WTC11 (cell line): Measurements from ENCODE around the gene DCHS2. TPM values are rescaled to one million over a fixed set of nuclear protein-coding genes. Genes with fewer than 3 reads are reported as not detected.

Source experiments
- ATAC-seq: fragments of 200-7000 bp; cut with Tn5 transposase; 2 replicates; pipeline ENCODE4 v1.10.0; 2021; ENCODE audit warnings: mild to moderate bottlenecking, moderate library complexity
- CTCF ChIA-PET: fragments of 300-600 bp; sonication (Branson Sonifier 250); formaldehyde crosslinking; loops from one replicate; lab custom pipeline; 2021; ENCODE audit warnings: antibody characterized with exemption; lab: Charles Lee
- POLR2A ChIA-PET: fragments of 350-600 bp; sonication (Branson Sonifier 250); formaldehyde crosslinking; loops from one replicate; lab custom pipeline; 2021; ENCODE audit warnings: antibody characterized with exemption; lab: Charles Lee
- DNase-seq: peaks from one replicate; pipeline ENCODE4 v3.0.0; 2021; ENCODE audit warnings: low spot score
- H3K27ac Mint-ChIP-seq: 2 replicates; pipeline ENCODE4 v1.8.0; 2021; ENCODE audit warnings: mixed read lengths
- H3K27me3 Mint-ChIP-seq: 2 replicates; pipeline ENCODE4 v1.8.0; 2021; ENCODE audit warnings: low read depth, mild to moderate bottlenecking, moderate library complexity, mixed read lengths
- H3K36me3 Mint-ChIP-seq: 2 replicates; pipeline ENCODE4 v1.8.0; 2021; ENCODE audit warnings: mixed read lengths
- H3K4me1 Mint-ChIP-seq: 2 replicates; pipeline ENCODE4 v1.8.0; 2022; ENCODE audit warnings: mixed read lengths
- H3K4me3 Mint-ChIP-seq: 2 replicates; pipeline ENCODE4 v1.8.0; 2021; ENCODE audit warnings: mild to moderate bottlenecking, moderate library complexity, mixed read lengths
- H3K9me3 Mint-ChIP-seq: 2 replicates; pipeline ENCODE4 v1.8.0; 2021; ENCODE audit warnings: mixed read lengths
- AFF4 ChIP-seq: sonication (generic); formaldehyde crosslinking; IDR thresholded peaks from 2 replicates; pipeline ENCODE4 v1.8.1; 2023; ENCODE audit warnings: mild to moderate bottlenecking, missing genetic modification reagents, borderline replicate concordance
- ATF1 ChIP-seq: sonication (generic); formaldehyde crosslinking; IDR thresholded peaks from 2 replicates; pipeline ENCODE4 v1.8.1; 2023; ENCODE audit warnings: mild to moderate bottlenecking, moderate library complexity, missing genetic modification reagents
- CDX4 ChIP-seq: fragments of 250-450 bp; sonication (Bioruptor Pico); IDR thresholded peaks from 2 replicates; pipeline ENCODE4 v1.9.0; 2021; ENCODE audit warnings: moderate library complexity, mild to moderate bottlenecking, inconsistent platforms, borderline replicate concordance
- E2F4 ChIP-seq: sonication (generic); formaldehyde crosslinking; IDR thresholded peaks from 2 replicates; pipeline ENCODE4 v1.8.1; 2022; ENCODE audit warnings: low read depth, mild to moderate bottlenecking, moderate library complexity, missing genetic modification reagents, borderline replicate concordance
- EMX1 ChIP-seq: fragments of 250-450 bp; sonication (Bioruptor Pico); IDR thresholded peaks from 2 replicates; pipeline ENCODE4 v1.8.0; 2021; ENCODE audit warnings: mild to moderate bottlenecking
- ERG ChIP-seq: fragments of 250-450 bp; sonication (Bioruptor Pico); IDR thresholded peaks from 2 replicates; pipeline ENCODE4 v1.8.0; 2021; ENCODE audit warnings: mild to moderate bottlenecking
- ESRRA ChIP-seq: sonication (generic); formaldehyde crosslinking; IDR thresholded peaks from 2 replicates; pipeline ENCODE4 v1.8.1; 2022; ENCODE audit warnings: mild to moderate bottlenecking, missing genetic modification reagents, borderline replicate concordance
- ETV6 ChIP-seq: sonication (generic); formaldehyde crosslinking; IDR thresholded peaks from 2 replicates; pipeline ENCODE4 v1.8.1; 2022; ENCODE audit warnings: mild to moderate bottlenecking, missing genetic modification reagents
- FOXJ3 ChIP-seq: sonication (generic); formaldehyde crosslinking; IDR thresholded peaks from 2 replicates; pipeline ENCODE4 v1.9.0; 2021; ENCODE audit warnings: missing genetic modification reagents, mild to moderate bottlenecking, borderline replicate concordance
- GABPB1 ChIP-seq: sonication (generic); formaldehyde crosslinking; IDR thresholded peaks from 2 replicates; pipeline ENCODE4 v1.8.1; 2023; ENCODE audit warnings: mild to moderate bottlenecking, missing genetic modification reagents
- JAZF1 ChIP-seq: fragments of 250-450 bp; sonication (Bioruptor Pico); IDR thresholded peaks from 2 replicates; pipeline ENCODE4 v1.9.0; 2021; ENCODE audit warnings: moderate library complexity, mild to moderate bottlenecking, inconsistent platforms
- MYBL2 ChIP-seq: sonication (generic); formaldehyde crosslinking; IDR thresholded peaks from 2 replicates; pipeline ENCODE4 v1.8.1; 2023; ENCODE audit warnings: mild to moderate bottlenecking, moderate library complexity, missing genetic modification reagents
- NFE2L1 ChIP-seq: sonication (generic); formaldehyde crosslinking; IDR thresholded peaks from 2 replicates; pipeline ENCODE4 v1.8.1; 2023; ENCODE audit warnings: missing genetic modification reagents
- OVOL2 ChIP-seq: fragments of 250-450 bp; sonication (Bioruptor Pico); IDR thresholded peaks from 2 replicates; pipeline ENCODE4 v1.9.0; 2021; ENCODE audit warnings: mild to moderate bottlenecking, borderline replicate concordance
- SMAD4 ChIP-seq: sonication (generic); formaldehyde crosslinking; IDR thresholded peaks from 2 replicates; pipeline ENCODE4 v1.8.0; 2022; ENCODE audit warnings: mild to moderate bottlenecking, missing genetic modification reagents
- SP1 ChIP-seq: sonication (generic); formaldehyde crosslinking; conservative IDR thresholded peaks from 2 replicates; pipeline ENCODE4 v1.8.1; 2022; ENCODE audit warnings: missing genetic modification reagents
- USF1 ChIP-seq: sonication (generic); formaldehyde crosslinking; IDR thresholded peaks from 2 replicates; pipeline ENCODE4 v1.8.0; 2022; ENCODE audit warnings: mild to moderate bottlenecking, missing genetic modification reagents
- ZNF232 ChIP-seq: sonication (generic); formaldehyde crosslinking; IDR thresholded peaks from 2 replicates; pipeline ENCODE4 v1.8.0; 2022; ENCODE audit warnings: mild to moderate bottlenecking, missing genetic modification reagents
- ZNF317 ChIP-seq: sonication (generic); formaldehyde crosslinking; IDR thresholded peaks from 2 replicates; pipeline ENCODE4 v1.8.1; 2023; ENCODE audit warnings: low read depth, mild to moderate bottlenecking, moderate library complexity, missing genetic modification reagents, borderline replicate concordance
- ZNF416 ChIP-seq: fragments of 250-450 bp; sonication (Bioruptor Pico); IDR thresholded peaks from 2 replicates; pipeline ENCODE4 v1.9.0; 2021; ENCODE audit warnings: mild to moderate bottlenecking, inconsistent platforms
- total RNA-seq: library from RNA; stranded (reverse); gene quantifications from 3 replicates; pipeline ENCODE4 v1.2.3, GENCODE V29; 2021
- TF ChIP-seq, protein P1 (sequence below): sonication (generic); formaldehyde crosslinking; IDR thresholded peaks from 2 replicates; pipeline ENCODE4 v1.8.1; 2022; ENCODE audit warnings: mild to moderate bottlenecking, missing genetic modification reagents, moderate library complexity, borderline replicate concordance
- TF ChIP-seq, protein P2 (sequence below): sonication (generic); formaldehyde crosslinking; IDR thresholded peaks from 2 replicates; pipeline ENCODE4 v1.8.0; 2023; ENCODE audit warnings: missing genetic modification reagents, mild to moderate bottlenecking, borderline replicate concordance

The DCHS2 gene
- total RNA-seq, 1 experiment from 2014 or later = 1.3 TPM

DNA sequence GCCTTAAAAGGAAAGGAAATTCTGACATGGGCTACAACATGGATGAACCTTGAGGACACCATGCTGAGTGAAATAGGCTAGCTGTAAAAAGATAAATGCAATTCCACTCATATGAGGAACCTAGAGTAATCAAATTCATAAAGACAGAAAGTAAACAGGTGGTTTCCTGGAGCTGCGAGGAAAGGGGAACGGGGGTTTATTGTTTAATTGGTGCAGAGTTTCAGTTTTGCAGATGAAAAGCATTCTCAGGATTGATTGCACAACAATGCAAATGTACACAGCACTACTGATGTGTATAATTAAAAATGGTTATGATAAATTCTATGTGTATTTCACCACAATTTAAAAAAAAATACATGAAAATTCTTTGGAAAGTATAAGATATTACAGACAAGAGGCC is 34.6 kb upstream of the DCHS2 start (continued):
- no peak for TF ChIP-seq FOXJ3 (CRISPR knock-in tag)
- TF ChIP-seq USF1 (CRISPR knock-in tag) = no peak
- no peak for TF ChIP-seq ZNF232 (CRISPR knock-in tag)
- TF ChIP-seq ERG (CRISPR knock-in tag) = no peak
- no peak for TF ChIP-seq SMAD4
- no peak for TF ChIP-seq CDX4 (CRISPR knock-in tag)
- no peak for TF ChIP-seq ZNF317

DNA sequence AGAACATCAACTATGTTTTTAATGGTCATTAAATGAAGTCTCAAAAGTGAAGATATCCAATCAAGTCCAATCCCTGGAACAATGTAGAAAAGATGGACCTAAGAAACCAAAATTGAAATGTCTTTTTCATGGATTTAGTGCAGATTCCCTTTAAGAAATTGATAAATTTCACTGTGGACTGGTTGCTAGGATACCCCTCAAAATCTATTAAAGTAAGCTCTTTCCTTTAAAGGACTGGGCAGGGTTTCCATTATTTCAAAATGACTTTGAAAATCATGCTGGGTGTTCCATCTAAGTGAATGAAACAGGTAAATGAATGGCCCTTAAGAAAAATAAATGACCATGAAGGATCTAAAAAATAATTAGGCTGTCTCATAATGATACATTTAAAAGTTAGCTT is 30.0 kb upstream of the DCHS2 start:
- no peak overlapping the region for H3K4me3 Mint-ChIP-seq
- ChIA-PET CTCF (no interaction called here), POLR2A (no interaction called here)
- peaks cover 4% of the 10 kb centered on the region for H3K27me3 Mint-ChIP-seq
- H3K36me3 Mint-ChIP-seq = no peaks in the 10 kb centered on the region
- TF ChIP-seq SMAD4 (no peak), E2F4 (CRISPR knock-in tag) (no peak), MYBL2 (CRISPR knock-in tag) (no peak), JAZF1 (CRISPR knock-in tag) (no peak), NFE2L1 (CRISPR knock-in tag) (no peak)
- no peaks in the 10 kb centered on the region for H3K9me3 Mint-ChIP-seq
- no peak for DNase-seq
- peaks cover 1% of the 10 kb centered on the region for H3K4me1 Mint-ChIP-seq
- H3K27ac Mint-ChIP-seq = no peak overlapping the region
- no peak for ATAC-seq

DNA sequence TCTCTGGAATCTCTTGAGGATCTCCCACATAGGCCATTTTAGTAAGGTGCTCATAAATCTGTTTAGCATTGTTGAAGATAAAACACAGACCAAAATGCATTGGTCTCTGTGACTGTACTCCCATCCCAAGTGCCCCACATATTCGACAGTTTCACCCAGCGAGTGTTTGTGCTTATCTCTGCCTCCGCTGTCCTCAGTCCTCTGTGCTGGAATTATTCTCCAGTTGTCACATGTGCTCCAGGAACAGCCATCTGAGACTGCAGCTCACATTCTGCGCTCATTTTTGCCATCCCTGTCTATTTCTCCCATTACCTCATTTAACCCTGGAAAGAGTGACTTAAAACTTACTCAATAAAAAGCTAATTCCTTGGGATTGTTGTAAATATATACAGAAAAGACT is 27.6 kb upstream of the DCHS2 start:
- Mint-ChIP-seq H3K27me3 (peaks cover 4% of the 10 kb centered on the region), H3K4me1 (no peaks in the 10 kb centered on the region), H3K4me3 (no peak overlapping the region), H3K27ac (no peak overlapping the region), H3K9me3 (peaks cover 5% of the 10 kb centered on the region), H3K36me3 (no peaks in the 10 kb centered on the region)
- TF ChIP-seq, protein P1, sequence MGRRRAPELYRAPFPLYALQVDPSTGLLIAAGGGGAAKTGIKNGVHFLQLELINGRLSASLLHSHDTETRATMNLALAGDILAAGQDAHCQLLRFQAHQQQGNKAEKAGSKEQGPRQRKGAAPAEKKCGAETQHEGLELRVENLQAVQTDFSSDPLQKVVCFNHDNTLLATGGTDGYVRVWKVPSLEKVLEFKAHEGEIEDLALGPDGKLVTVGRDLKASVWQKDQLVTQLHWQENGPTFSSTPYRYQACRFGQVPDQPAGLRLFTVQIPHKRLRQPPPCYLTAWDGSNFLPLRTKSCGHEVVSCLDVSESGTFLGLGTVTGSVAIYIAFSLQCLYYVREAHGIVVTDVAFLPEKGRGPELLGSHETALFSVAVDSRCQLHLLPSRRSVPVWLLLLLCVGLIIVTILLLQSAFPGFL (CRISPR knock-in tag) = no peak
- TF ChIP-seq SP1 (CRISPR knock-in tag) (no peak), EMX1 (no peak), ESRRA (CRISPR knock-in tag) (no peak), ATF1 (CRISPR knock-in tag) (no peak), ZNF416 (CRISPR knock-in tag) (no peak), OVOL2 (no peak), ETV6 (CRISPR knock-in tag) (no peak), AFF4 (no peak), FOXJ3 (CRISPR knock-in tag) (no peak), GABPB1 (no peak)
- TF ChIP-seq, protein P2, sequence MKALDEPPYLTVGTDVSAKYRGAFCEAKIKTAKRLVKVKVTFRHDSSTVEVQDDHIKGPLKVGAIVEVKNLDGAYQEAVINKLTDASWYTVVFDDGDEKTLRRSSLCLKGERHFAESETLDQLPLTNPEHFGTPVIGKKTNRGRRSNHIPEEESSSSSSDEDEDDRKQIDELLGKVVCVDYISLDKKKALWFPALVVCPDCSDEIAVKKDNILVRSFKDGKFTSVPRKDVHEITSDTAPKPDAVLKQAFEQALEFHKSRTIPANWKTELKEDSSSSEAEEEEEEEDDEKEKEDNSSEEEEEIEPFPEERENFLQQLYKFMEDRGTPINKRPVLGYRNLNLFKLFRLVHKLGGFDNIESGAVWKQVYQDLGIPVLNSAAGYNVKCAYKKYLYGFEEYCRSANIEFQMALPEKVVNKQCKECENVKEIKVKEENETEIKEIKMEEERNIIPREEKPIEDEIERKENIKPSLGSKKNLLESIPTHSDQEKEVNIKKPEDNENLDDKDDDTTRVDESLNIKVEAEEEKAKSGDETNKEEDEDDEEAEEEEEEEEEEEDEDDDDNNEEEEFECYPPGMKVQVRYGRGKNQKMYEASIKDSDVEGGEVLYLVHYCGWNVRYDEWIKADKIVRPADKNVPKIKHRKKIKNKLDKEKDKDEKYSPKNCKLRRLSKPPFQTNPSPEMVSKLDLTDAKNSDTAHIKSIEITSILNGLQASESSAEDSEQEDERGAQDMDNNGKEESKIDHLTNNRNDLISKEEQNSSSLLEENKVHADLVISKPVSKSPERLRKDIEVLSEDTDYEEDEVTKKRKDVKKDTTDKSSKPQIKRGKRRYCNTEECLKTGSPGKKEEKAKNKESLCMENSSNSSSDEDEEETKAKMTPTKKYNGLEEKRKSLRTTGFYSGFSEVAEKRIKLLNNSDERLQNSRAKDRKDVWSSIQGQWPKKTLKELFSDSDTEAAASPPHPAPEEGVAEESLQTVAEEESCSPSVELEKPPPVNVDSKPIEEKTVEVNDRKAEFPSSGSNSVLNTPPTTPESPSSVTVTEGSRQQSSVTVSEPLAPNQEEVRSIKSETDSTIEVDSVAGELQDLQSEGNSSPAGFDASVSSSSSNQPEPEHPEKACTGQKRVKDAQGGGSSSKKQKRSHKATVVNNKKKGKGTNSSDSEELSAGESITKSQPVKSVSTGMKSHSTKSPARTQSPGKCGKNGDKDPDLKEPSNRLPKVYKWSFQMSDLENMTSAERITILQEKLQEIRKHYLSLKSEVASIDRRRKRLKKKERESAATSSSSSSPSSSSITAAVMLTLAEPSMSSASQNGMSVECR (CRISPR knock-in tag) = no peak
- no peak for DNase-seq
- ChIA-PET POLR2A (no interaction called here), CTCF (interaction anchor here (3.6 kb wide), 1 partner anchor 13 kb away, joined by 19 read pairs; no protein-coding TSS in a partner anchor)
- no peak for ATAC-seq
